Common myeloid progenitor, CD34-positive (primary cell): ENCODE results near the gene CCDC122. TPM values are rescaled to one million over a fixed set of nuclear protein-coding genes. Genes with fewer than 3 reads are reported as not detected.

Experiments
- CTCF ChIA-PET: fragments of 350-600 bp; sonication (Branson Sonifier 250); formaldehyde crosslinking; loops from one replicate; lab custom pipeline; 2021; ENCODE audit warnings: antibody characterized with exemption; lab: Charles Lee
- POLR2A ChIA-PET: fragments of 350-600 bp; sonication (Branson Sonifier 250); formaldehyde crosslinking; loops from one replicate; lab custom pipeline; 2021; ENCODE audit warnings: antibody characterized with exemption; lab: Charles Lee
- DNase-seq, 3 donors: peaks; one replicate each; pipeline versions ENCODE4 v3.0.0 to v3.0.0-alpha.2; 2013
- H3K27ac ChIP-seq, 2 experiments: 1 replicate in 1 of 2; 2 replicates in 1 of 2; pipeline ENCODE4 v1.7.0; 2013; ENCODE audit warnings: inconsistent platforms in 2 of 2, low read length in 2 of 2, mild to moderate bottlenecking in 2 of 2, low read depth in 1 of 2, moderate library complexity in 1 of 2; ENCODE audit not compliant: severe bottlenecking in 2 of 2, insufficient read depth in 1 of 2, poor library complexity in 1 of 2
- H3K27me3 ChIP-seq, 5 experiments: replicated peaks in 2 of 5; 1 replicate in 3 of 5; 2 replicates in 2 of 5; pipeline versions ENCODE4 v1.6.1 to v1.7.0; 2013; ENCODE audit warnings: low read length in 4 of 5, mild to moderate bottlenecking in 2 of 5, moderate library complexity in 2 of 5, inconsistent platforms in 1 of 5; ENCODE audit not compliant: insufficient read depth in 5 of 5, control insufficient read depth in 4 of 5
- H3K36me3 ChIP-seq, 4 experiments: 1 replicate in 2 of 4; 2 replicates in 2 of 4; pipeline versions ENCODE4 v1.6.1 to v1.7.0; 2013; ENCODE audit warnings: low read length in 3 of 4, control low read depth in 1 of 4, mild to moderate bottlenecking in 1 of 4; ENCODE audit not compliant: control insufficient read depth in 4 of 4, insufficient read depth in 4 of 4
- H3K4me1 ChIP-seq, 4 experiments: 1 replicate in 3 of 4; 2 replicates in 1 of 4; pipeline versions ENCODE4 v1.6.1 to v1.7.1; 2013; ENCODE audit warnings: low read length in 3 of 4, mild to moderate bottlenecking in 3 of 4, control low read depth in 1 of 4, inconsistent platforms in 1 of 4, moderate library complexity in 1 of 4; ENCODE audit not compliant: control insufficient read depth in 4 of 4, insufficient read depth in 4 of 4; ENCODE audit errors: control extremely low read depth in 1 of 4
- H3K4me3 ChIP-seq, 7 experiments: 1 replicate in 4 of 7; 2 replicates in 3 of 7; pipeline versions ENCODE4 v1.5.1 to v1.7.0; 2013; ENCODE audit warnings: mild to moderate bottlenecking in 7 of 7, low read length in 6 of 7, moderate library complexity in 6 of 7, inconsistent platforms in 2 of 7, low read depth in 2 of 7, control low read depth in 1 of 7; ENCODE audit not compliant: insufficient read depth in 4 of 7, control insufficient read depth in 1 of 7; ENCODE audit errors: extremely low read depth in 1 of 7
- H3K9me3 ChIP-seq, 5 experiments: 1 replicate in 4 of 5; 2 replicates in 1 of 5; pipeline versions ENCODE4 v1.6.1 to v1.7.1; 2013; ENCODE audit warnings: low read length in 4 of 5, mild to moderate bottlenecking in 2 of 5, inconsistent platforms in 1 of 5, low read depth in 1 of 5, moderate library complexity in 1 of 5; ENCODE audit not compliant: control insufficient read depth in 4 of 5, insufficient read depth in 2 of 5; ENCODE audit errors: control extremely low read depth in 1 of 5
- WGBS: methylation state at CpG from one replicate; pipeline ENCODE4 v1.1.5; 2013; ENCODE audit not compliant: insufficient coverage; 5-methylcytosine and 5-hydroxymethylcytosine counted together
- polyA plus RNA-seq: library from polyadenylated mRNA; unstranded; fragments of 120-200 nt; gene quantifications from one replicate; pipeline ENCODE4 v1.2.1, GENCODE V29; 2013

Gene CCDC122
- polyA plus RNA-seq = 12.1 TPM

DNA sequence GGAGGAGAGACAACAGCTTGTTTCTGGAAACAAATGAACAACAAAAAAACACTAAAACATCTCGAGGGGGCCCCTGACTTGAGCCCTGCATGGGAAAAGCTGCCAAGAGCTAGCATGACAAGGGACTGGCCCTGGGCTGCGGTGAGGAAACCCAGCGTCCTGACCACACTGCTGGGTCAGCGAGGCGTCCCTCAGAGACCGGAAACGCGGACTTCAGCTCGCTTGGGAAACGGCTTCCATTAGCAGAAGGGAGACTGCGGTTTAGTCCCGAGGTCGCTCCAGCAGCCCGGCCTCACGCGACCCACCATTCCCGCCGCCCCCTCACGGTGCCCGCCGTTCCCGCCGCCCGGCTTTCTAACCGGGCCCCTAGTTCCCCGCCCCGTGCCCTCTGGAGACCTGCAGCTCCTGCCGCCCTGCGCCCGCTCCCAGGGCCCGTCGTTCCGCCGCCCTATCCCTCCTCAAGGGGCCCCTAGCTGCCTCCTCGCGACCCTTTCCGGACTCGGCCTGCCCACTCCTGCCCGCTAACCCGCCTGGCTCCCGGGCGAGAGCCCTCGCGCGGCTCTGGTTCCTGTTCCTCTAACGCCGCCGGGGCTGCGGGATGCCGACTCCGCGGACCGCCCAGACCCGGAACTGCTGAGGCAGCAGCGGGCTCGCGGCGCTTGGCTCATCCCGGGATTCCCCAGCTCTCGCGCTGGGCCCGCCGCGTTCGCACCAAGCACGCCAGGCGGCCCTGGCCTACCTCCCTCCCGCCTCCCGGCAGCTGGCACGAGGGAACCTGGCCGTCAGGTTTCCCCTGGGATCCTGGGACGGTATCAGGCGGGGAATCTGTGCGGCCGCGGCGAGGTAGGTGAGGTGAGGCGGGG, at the start of gene CCDC122:
Gene CCDC122, minus strand, starts transcription at position 849 of the 863 bp plus-strand sequence. CDS start 10,364 bp downstream, outside the sequence.
- peaks cover 0 to 6% (median 3%) of the 10 kb centered on the region in 4 experiments for H3K36me3 ChIP-seq
- peak within 1 kb of the TSS; percentile 64 to 77 for H3K27ac ChIP-seq
- DNase-seq = peak; percentile 85 to 94 (median 93)
- CTCF ChIA-PET = interaction anchor here (0.9 to 1.5 kb wide), 2 partner anchors 26 to 798 kb away, joined by 3 to 4 read pairs; no protein-coding TSS in a partner anchor
- peaks cover 4 to 30% (median 23%) of the 10 kb centered on the region in 4 experiments for H3K4me1 ChIP-seq
- H3K27me3 ChIP-seq = no peaks in the 10 kb centered on the region
- H3K9me3 ChIP-seq = no peaks in the 10 kb centered on the region
- POLR2A ChIA-PET = interaction anchor here (0.9 to 1.1 kb wide), 3 partner anchors 887 to 1607 kb away, joined by 3 to 5 read pairs (median 4); partner anchors contain the start of genes AKAP11 and EPSTI1
- under 1% methylated on average over 66 of the region's 78 CpGs for WGBS
- H3K4me3 ChIP-seq = peak within 1 kb of the TSS; percentile 69 to 90 (median 77)

- 88% methylated on average over 2 of the region's 5 CpGs for WGBS
- no peak for DNase-seq
- POLR2A ChIA-PET = interaction anchor here (0.7 kb wide), 1 partner anchor 539 kb away, joined by 3 read pairs; no protein-coding TSS in a partner anchor
- no peak overlapping the region for H3K27ac ChIP-seq
- no peaks in the 10 kb centered on the region for H3K4me1 ChIP-seq
- no peaks in the 10 kb centered on the region for H3K36me3 ChIP-seq
- no peaks in the 10 kb centered on the region for H3K27me3 ChIP-seq
- no peak overlapping the region for H3K4me3 ChIP-seq
- CTCF ChIA-PET = interaction anchor here (0.7 to 1.9 kb wide), 3 partner anchors 14 to 17 kb away, joined by 3 to 8 read pairs (median 6); no protein-coding TSS in a partner anchor
- H3K9me3 ChIP-seq = no peaks in the 10 kb centered on the region
Measured at GRCh38 chr13:43924549-43925245, 45.2 kb upstream of the CCDC122 start.

DNA sequence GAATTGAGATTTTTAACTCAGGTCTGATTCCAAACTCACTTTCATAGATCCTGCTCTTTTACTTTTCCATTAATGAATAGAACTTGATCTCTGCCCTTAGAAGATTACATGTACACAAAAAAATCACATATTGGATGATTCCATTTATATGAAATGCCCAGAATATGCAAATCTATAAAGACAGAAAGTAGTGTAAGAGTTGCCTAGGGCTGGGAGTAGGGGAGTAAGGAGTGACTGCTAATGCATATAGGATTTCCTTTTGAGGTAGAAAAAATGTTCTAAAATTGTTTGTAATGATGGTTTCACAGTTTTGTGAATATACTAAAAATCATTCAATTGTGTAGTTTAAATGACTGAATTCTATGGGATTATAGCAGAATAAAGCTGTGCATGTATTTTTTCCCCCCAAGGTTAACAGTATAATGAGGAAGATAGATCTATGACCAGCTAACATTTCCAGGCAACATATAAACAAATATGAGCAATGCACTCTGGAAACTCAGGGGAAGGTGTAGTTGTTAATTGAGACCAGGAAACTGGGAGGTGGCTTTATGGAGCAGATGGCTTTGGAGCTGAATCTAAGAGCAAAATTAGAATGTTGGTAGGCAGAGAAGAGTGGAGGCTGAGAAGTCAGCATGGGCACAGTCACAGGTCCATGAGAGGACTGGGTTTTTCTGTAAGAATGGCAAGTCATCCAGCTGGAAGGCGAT, 41.6 kb upstream of the CCDC122 start:
- Histone ChIP-seq H3K4me3 (no peak overlapping the region), H3K36me3 (no peaks in the 10 kb centered on the region), H3K9me3 (no peaks in the 10 kb centered on the region), H3K27ac (no peak overlapping the region), H3K27me3 (no peaks in the 10 kb centered on the region), H3K4me1 (no peaks in the 10 kb centered on the region)
- POLR2A ChIA-PET = no interaction called here
- no peak for DNase-seq
- CTCF ChIA-PET = interaction anchor here (1.1 to 2.1 kb wide), 4 partner anchors 13 to 1049 kb away, joined by 3 to 13 read pairs (median 3); no protein-coding TSS in a partner anchor
- WGBS = 100% methylated on average over 1 of the region's 1 CpG

- no peak overlapping the region for H3K27ac ChIP-seq
- no peaks in the 10 kb centered on the region for H3K4me1 ChIP-seq
- H3K27me3 ChIP-seq = no peaks in the 10 kb centered on the region
- no peaks in the 10 kb centered on the region for H3K9me3 ChIP-seq
- no peak for DNase-seq
- ChIA-PET CTCF (interaction anchor here (1.6 kb wide), 1 partner anchor 10 kb away, joined by 4 read pairs; no protein-coding TSS in a partner anchor), POLR2A (no interaction called here)
- 100% methylated on average over 3 of the region's 5 CpGs for WGBS
- H3K36me3 ChIP-seq = no peaks in the 10 kb centered on the region
- H3K4me3 ChIP-seq = no peak overlapping the region
Measured at GRCh38 chr13:43918636-43919035, 39.1 kb upstream of the CCDC122 start.

- no peaks in the 10 kb centered on the region for H3K27me3 ChIP-seq
- CTCF ChIA-PET = interaction anchor here (2.8 kb wide), 1 partner anchor 11 kb away, joined by 9 read pairs; no protein-coding TSS in a partner anchor
- 84% methylated on average over 2 of the region's 2 CpGs for WGBS
- H3K4me1 ChIP-seq = no peaks in the 10 kb centered on the region
- H3K9me3 ChIP-seq = no peaks in the 10 kb centered on the region
- H3K4me3 ChIP-seq = no peak overlapping the region
- POLR2A ChIA-PET = no interaction called here
- no peak overlapping the region for H3K27ac ChIP-seq
- H3K36me3 ChIP-seq = no peaks in the 10 kb centered on the region
- no peak for DNase-seq
Measured at GRCh38 chr13:43916828-43917227, 37.3 kb upstream of the CCDC122 start.

GRCh38 chr13:43915451-43915850, 35.9 kb upstream of the CCDC122 start:
- Histone ChIP-seq H3K9me3 (no peaks in the 10 kb centered on the region), H3K36me3 (no peaks in the 10 kb centered on the region), H3K27ac (no peak overlapping the region), H3K4me3 (no peak overlapping the region), H3K4me1 (peaks cover 0 to 7% (median 4%) of the 10 kb centered on the region in 4 experiments), H3K27me3 (no peaks in the 10 kb centered on the region)
- CTCF ChIA-PET = interaction anchor here (0.9 to 2.8 kb wide), 5 partner anchors 10 to 564 kb away, joined by 3 to 9 read pairs (median 4); no protein-coding TSS in a partner anchor
- POLR2A ChIA-PET = no interaction called here
- 79% methylated on average over 3 of the region's 6 CpGs for WGBS
- DNase-seq = no peak
